Measurements from ENCODE around the gene MBD2.
A peak's percentile ranks its signal among the peaks of the same experiment; 100 is the strongest.
"Not testable (repeated sequence)": the region's sequence is repeated elsewhere in the genome, so short reads cannot be mapped to it uniquely, and the experiment has no call there.

The MBD2 gene

DNA sequence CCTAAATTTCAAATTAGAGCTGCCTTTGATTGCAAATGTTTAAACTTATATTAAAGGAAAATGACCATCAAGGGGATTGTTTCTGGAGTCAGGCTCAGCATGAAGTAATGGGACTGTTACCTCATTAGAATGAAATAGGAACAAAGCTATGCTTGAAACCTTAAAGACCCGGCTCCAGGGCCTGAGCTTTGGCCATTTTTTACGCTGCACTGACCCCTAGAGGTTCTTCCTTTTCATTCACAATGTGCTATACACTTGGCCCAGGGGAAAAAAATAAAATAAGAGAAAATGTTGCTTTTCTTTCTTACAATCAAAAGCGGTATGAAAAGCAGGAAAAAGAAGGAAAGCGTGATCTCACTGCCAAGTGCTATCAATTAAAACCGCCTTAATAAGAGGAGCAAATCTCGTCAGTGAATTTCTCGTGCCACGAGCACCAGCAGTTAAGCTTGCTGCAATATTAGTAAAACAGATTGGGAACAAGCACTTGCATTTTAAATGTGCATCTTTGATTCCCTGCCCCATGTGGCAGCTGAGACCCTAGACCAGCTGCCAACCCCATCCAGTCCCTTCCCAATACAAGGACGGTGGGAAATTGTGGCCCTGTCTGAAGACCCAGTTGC is 96.6 kb downstream of the MBD2 start:
- in situ Hi-C loops (cut with HindIII; ENCODE audit: low sequenced_read_pairs): no loop called here
- peak; percentile 65 for DNase-seq (ENCODE audit: low read depth, low spot score)
- H3K4me3 ChIP-seq (ENCODE audit: low read depth, low read length): no peak overlapping the region
- TF ChIP-seq, protein P1, sequence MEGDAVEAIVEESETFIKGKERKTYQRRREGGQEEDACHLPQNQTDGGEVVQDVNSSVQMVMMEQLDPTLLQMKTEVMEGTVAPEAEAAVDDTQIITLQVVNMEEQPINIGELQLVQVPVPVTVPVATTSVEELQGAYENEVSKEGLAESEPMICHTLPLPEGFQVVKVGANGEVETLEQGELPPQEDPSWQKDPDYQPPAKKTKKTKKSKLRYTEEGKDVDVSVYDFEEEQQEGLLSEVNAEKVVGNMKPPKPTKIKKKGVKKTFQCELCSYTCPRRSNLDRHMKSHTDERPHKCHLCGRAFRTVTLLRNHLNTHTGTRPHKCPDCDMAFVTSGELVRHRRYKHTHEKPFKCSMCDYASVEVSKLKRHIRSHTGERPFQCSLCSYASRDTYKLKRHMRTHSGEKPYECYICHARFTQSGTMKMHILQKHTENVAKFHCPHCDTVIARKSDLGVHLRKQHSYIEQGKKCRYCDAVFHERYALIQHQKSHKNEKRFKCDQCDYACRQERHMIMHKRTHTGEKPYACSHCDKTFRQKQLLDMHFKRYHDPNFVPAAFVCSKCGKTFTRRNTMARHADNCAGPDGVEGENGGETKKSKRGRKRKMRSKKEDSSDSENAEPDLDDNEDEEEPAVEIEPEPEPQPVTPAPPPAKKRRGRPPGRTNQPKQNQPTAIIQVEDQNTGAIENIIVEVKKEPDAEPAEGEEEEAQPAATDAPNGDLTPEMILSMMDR (IDR thresholded peaks at IDR 0.05; ENCODE audit: low read depth, low read length): peak; percentile 72

GRCh38 chr18:54125429-54125828 is 99.0 kb downstream of the MBD2 start:
- TF ChIP-seq, protein P1 (IDR thresholded peaks at IDR 0.05; ENCODE audit: low read depth, low read length): no peak
- no peak overlapping the region for H3K4me3 ChIP-seq (ENCODE audit: low read depth, low read length)
- in situ Hi-C loops (cut with HindIII; ENCODE audit: low sequenced_read_pairs): no loop called here
- DNase-seq (ENCODE audit: low read depth, low spot score): no peak

DNA sequence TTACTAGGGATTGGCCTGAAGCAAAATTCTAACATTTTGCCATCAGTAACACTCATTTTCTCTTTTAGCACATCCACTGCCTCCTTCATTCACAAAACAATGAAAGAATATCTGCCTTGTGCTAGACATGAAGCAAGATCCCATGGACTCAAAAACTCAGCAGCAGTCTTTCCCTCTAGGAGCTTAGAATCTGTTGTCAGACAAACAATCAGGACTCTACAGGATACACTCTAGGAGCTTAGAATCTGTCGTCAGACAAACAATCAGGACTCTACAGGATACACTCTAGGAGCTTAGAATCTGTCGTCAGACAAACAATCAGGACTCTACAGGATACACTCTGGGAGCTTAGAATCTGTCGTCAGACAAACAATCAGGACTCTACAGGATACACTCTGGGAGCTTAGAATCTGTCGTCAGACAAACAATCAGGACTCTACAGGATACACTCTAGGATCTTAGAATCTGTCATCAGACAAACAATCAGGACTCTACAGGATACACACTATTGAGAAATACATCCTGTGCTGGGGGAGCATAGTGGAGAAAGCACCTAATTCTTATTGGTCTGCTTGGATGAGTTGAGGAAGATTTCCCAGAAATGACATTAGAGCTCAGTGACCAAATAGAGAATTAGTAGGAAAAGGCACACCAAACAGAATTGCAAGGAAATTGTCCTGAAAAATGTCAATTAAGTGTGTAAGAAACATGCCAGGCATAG is 100.6 kb downstream of the MBD2 start:
- DNase-seq (ENCODE audit: low read depth, low spot score); H3K4me3 ChIP-seq (ENCODE audit: low read depth, low read length); in situ Hi-C loops (cut with HindIII; ENCODE audit: low sequenced_read_pairs): not testable (repeated sequence)

DNA sequence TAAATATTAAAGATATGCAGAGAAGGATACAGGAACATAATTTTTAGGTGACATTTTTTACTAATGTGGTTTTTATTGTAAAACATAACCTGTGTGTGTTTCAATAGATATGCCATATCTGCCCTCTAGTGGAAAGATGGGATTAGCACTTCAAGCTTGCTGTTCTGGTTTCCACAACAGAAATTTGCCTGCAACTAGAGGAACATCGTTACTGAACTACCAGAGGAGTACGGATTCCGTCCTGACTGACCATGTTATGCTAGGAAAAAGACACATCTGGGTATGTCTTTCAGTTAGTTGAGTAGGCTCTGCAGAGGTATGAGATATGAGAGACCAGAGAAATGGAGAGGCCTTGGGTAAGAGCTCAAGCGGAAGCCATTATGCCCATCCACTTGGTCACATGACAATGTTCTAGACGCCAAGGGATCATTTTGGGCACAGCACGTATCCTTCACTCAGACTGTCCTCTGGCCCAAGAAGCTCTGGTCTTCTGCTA is 104.9 kb downstream of the MBD2 start:
- H3K4me3 ChIP-seq (ENCODE audit: low read depth, low read length): no peak overlapping the region
- TF ChIP-seq, protein P1 (IDR thresholded peaks at IDR 0.05; ENCODE audit: low read depth, low read length): peak; percentile 80
- in situ Hi-C loops (cut with HindIII; ENCODE audit: low sequenced_read_pairs): no loop called here
- peak; percentile 72 for DNase-seq (ENCODE audit: low read depth, low spot score)

GRCh38 chr18:54117853-54118773 is 106.4 kb downstream of the MBD2 start:
- in situ Hi-C loops (cut with HindIII; ENCODE audit: low sequenced_read_pairs): no loop called here
- TF ChIP-seq, protein P1 (IDR thresholded peaks at IDR 0.05; ENCODE audit: low read depth, low read length): no peak
- DNase-seq (ENCODE audit: low read depth, low spot score): no peak
- no peak overlapping the region for H3K4me3 ChIP-seq (ENCODE audit: low read depth, low read length)

DNA sequence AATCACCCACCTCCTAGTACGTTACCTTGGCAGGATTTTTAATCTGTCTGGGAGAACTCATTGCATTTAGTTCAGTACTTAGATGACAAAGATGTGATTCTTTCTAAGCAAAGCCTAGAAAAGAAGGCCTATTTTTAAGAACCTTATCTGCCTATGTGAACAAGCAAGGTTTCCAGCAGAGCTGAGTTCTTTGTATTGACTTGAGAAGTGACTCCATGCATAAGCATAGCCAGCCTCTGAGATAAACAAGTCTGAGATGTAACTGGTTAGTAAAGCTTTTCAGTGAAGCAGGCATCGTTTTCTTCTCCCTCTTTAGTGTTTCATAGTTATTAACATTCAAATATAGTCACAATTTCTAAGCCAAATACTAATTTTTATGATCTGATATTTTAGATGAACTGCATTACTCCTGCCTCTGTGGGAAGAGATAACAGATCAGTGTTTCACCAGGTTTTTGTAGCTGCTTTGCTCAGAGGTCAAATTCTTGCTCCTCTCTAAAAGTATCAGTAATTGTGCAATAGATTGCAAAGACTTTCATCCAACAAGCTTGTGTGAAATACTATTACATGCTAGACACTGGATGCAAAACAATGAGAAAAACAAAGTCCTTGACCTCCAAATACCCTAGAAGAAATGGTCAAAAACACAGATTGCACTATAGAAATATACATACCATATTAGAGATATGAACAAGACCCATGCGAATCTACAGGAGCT is 107.8 kb downstream of the MBD2 start:
- in situ Hi-C loops (cut with HindIII; ENCODE audit: low sequenced_read_pairs): no loop called here
- no peak for DNase-seq (ENCODE audit: low read depth, low spot score)
- TF ChIP-seq, protein P1 (IDR thresholded peaks at IDR 0.05; ENCODE audit: low read depth, low read length): no peak
- H3K4me3 ChIP-seq (ENCODE audit: low read depth, low read length): no peak overlapping the region
